H54 (cell line): Measurements from ENCODE around the gene POU3F2.

ENCODE experiments used
- DNase-seq: peaks from one replicate; pipeline ENCODE4 v3.0.0; 2011; ENCODE audit warnings: low spot score, mixed read lengths; ENCODE audit not compliant: insufficient read length
- FAIRE-seq: peaks from 3 replicates; lab custom pipeline; 2011; peaks lifted over from hg19 to GRCh38; lab: Jason Lieb, UNC
- POLR2A ChIP-seq: IDR thresholded peaks from 2 replicates; pipeline ENCODE4 v1.6.1; 2011; ENCODE audit warnings: low read depth, mild to moderate bottlenecking, low read length

Gene POU3F2

GRCh38 chr6:98836025-98836961 is 1.9 kb downstream of the POU3F2 start:
- no peak for TF ChIP-seq POLR2A
- DNase-seq (no peak), FAIRE-seq (no peak)

- TF ChIP-seq POLR2A, result no peak
- FAIRE-seq, result no peak
- DNase-seq, result no peak
Observed at GRCh38 chr6:98836962-98837944, 2.9 kb downstream of the POU3F2 start.

GRCh38 chr6:98838032-98838431 is 3.7 kb downstream of the POU3F2 start:
- FAIRE-seq (no peak), DNase-seq (no peak)
- TF ChIP-seq POLR2A, result no peak

- no peak for TF ChIP-seq POLR2A
- FAIRE-seq, result no peak
- DNase-seq, result no peak
Observed at GRCh38 chr6:98838975-98839374, 4.6 kb downstream of the POU3F2 start.

GRCh38 chr6:98839781-98840361 is 5.5 kb downstream of the POU3F2 start:
- TF ChIP-seq POLR2A, result no peak
- FAIRE-seq, result no peak
- DNase-seq, result no peak

GRCh38 chr6:98840385-98840784 is 6.0 kb downstream of the POU3F2 start:
- DNase-seq, result no peak
- no peak for TF ChIP-seq POLR2A
- FAIRE-seq, result no peak

GRCh38 chr6:98840996-98841513 is 6.7 kb downstream of the POU3F2 start:
- no peak for DNase-seq
- TF ChIP-seq POLR2A, result no peak

GRCh38 chr6:98841621-98842341 is 7.4 kb downstream of the POU3F2 start:
- DNase-seq, result no peak
- no peak for TF ChIP-seq POLR2A
- no peak for FAIRE-seq

More at GRCh38 chr6:98840996-98841513, 6.7 kb downstream of the POU3F2 start:
- no peak for FAIRE-seq

- FAIRE-seq (no peak), DNase-seq (no peak)
- TF ChIP-seq POLR2A, result no peak
Observed at GRCh38 chr6:98842342-98843180, 8.2 kb downstream of the POU3F2 start.

- no peak for TF ChIP-seq POLR2A
- DNase-seq (no peak), FAIRE-seq (no peak)
Observed at GRCh38 chr6:98843271-98844243, 9.2 kb downstream of the POU3F2 start.
